Gastroesophageal sphincter (tissue), 3 donors: ENCODE measurements around the gene DRC7.

Source experiments
- CTCF ChIP-seq, 4 experiments: fragments of 200-600 bp in 2 of 4; fragments of 450-650 bp in 2 of 4; sonication (generic) in 1 of 4; IDR thresholded peaks; one replicate each; pipeline ENCODE4 v1.5.1; 2017 to 2019; ENCODE audit warnings: antibody characterized with exemption in 4 of 4, mild to moderate bottlenecking in 2 of 4, moderate library complexity in 2 of 4
- POLR2A ChIP-seq, 2 donors: fragments of 450-650 bp; IDR thresholded peaks; one replicate each; pipeline ENCODE4 v1.6.1; 2017; ENCODE audit warnings: antibody characterized with exemption in 2 of 2, mild to moderate bottlenecking in 2 of 2, moderate library complexity in 1 of 2
- POLR2AphosphoS5 ChIP-seq: sonication (generic); formaldehyde crosslinking; IDR thresholded peaks from one replicate; pipeline ENCODE4 v1.6.1; 2017; ENCODE audit warnings: antibody characterized with exemption

GRCh38 chr16:57727610-57728009, 33.0 kb downstream of the DRC7 start:
- TF ChIP-seq CTCF (IDR thresholded peaks at IDR 0.05) = no peak
- TF ChIP-seq POLR2A (IDR thresholded peaks at IDR 0.05) = no peak
- no peak for TF ChIP-seq POLR2AphosphoS5
